GM13977 (cell line): ENCODE measurements around the gene CYP26B1.

Experiments used
- DNase-seq: peaks from one replicate; pipeline ENCODE4 v3.0.0; 2012; ENCODE audit warnings: low spot score
- CTCF ChIP-seq: IDR thresholded peaks from 2 replicates; pipeline ENCODE4 v1.5.1; 2012; ENCODE audit warnings: mild to moderate bottlenecking, control low read depth; ENCODE audit not compliant: insufficient read depth; ENCODE audit errors: extremely low read depth, missing control alignments
- in situ Hi-C: fragments of 300-500 bp; cut with MboI; formaldehyde crosslinking; loops from one replicate; pipeline ENCODE4 v1.12.0; 2022; ENCODE audit warnings: low sequenced_read_pairs, low pct_unique_long_range_greater_than_20kb, mixed read lengths, inconsistent platforms; ENCODE audit not compliant: unreplicated experiment

Gene CYP26B1

GRCh38 chr2:72148003-72148836 is 558 bp upstream of the CYP26B1 start:
- peak; percentile 54 for DNase-seq
- no peak for TF ChIP-seq CTCF
- in situ Hi-C loops = no loop called here

DNA sequence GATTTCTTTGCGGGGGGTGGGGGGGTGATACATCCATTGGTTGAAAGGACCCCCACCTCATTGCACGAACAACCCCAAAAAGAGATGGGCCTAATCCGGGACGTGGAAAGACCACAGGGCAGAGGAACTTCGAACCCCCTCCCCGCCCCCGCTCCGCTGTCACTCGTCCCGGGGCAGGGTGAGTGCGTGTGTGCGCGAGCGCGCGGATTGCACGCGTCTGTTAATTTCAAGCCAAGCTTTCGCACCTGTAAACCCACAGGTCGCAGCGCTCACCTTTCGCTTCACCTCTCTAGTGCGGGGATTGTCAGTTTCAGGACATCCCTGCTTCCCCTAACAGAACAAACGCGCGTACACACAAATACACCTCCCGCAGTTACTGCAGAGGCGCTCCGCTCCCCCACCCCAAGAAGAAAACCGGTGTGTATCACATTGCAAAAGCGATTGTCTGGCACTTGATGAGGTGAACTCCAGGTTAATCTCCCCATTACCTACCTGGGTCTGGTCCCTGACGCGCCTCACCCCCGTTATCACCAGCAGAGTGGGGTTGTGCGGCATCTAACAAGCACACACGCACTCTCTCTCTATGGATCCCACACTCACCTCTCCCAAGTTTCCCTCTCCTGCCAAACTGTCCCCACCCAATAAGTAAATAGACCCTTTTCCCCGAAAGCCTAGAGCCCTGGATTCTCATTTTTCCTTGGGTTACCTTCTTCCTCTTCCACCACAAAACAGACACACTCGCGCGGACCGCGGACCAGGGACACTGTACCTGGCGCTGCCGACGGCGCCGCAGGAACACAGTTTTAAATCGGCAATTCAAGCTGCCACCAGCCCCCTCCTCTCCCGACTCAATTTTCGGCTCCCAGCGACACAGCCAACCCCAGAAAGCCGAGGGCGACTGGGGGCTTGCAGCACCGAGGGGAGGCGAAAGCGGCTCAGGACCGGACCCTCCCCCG is 1.0 kb downstream of the CYP26B1 start:
- in situ Hi-C loops = no loop called here
- DNase-seq = peak; percentile 48
- no peak for TF ChIP-seq CTCF

- in situ Hi-C loops = no loop called here
- peak; percentile 34 for DNase-seq
These were observed 1.9 kb downstream of the CYP26B1 start for GRCh38 chr2:72145658-72146329.

DNA sequence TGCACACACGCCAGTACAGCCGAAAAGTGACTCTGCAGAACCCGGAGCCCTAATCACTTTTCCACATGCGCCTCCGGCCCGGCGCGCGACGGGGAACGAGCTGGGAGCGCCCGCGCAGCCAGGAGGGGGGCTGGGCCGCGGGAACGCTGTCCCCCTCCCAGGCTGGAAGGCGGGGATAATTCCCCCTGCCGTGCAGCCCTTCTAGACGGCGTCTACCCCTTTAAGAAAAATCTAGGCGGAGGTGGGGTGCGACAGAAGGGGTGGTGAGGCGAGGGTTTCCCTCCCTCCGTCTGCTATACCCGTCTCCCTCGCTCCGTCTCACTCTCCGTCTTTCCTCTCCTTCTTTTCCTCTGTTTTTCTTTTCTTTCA is 2.4 kb downstream of the CYP26B1 start:
- DNase-seq = peak; percentile 53
- no peak for TF ChIP-seq CTCF
- in situ Hi-C loops = no loop called here

More at GRCh38 chr2:72145658-72146329, 1.9 kb downstream of the CYP26B1 start:
- TF ChIP-seq CTCF = no peak

- in situ Hi-C loops = no loop called here
- no peak for TF ChIP-seq CTCF
- peak; percentile 58 for DNase-seq
These were observed 2.9 kb downstream of the CYP26B1 start for GRCh38 chr2:72144632-72145288.

DNA sequence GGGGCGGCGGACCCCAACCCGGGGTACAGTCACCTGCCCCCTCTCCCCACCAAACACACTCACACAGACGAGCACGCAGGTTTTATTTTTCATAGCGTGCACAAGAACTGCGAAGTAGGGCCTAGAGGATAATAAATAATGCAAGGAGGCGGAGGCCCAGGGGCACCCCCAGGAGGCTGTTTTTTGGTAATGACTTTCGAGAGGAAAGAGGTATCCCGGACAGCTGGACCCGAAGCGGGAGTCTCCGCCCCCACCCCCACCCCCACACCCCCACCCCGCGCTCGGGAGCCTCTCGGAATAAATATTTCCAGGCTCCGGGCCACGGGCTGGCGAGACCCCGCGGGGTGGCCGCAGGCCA is 3.4 kb downstream of the CYP26B1 start:
- in situ Hi-C loops = no loop called here
- DNase-seq = peak; percentile 33
- TF ChIP-seq CTCF = no peak
